IPS-18a (cell line): ENCODE measurements around the gene LINGO3.

Experiments used
- H3K27ac ChIP-seq: one replicate; pipeline ENCODE4 v1.5.1; 2013; ENCODE audit warnings: low read length
- H3K27me3 ChIP-seq: one replicate; pipeline ENCODE4 v1.6.1; 2013; ENCODE audit warnings: mild to moderate bottlenecking, low read length; ENCODE audit not compliant: control insufficient read depth, insufficient read depth
- H3K36me3 ChIP-seq: one replicate; pipeline ENCODE4 v1.6.1; 2013; ENCODE audit warnings: low read depth, low read length; ENCODE audit not compliant: control insufficient read depth
- H3K4me1 ChIP-seq: one replicate; pipeline ENCODE4 v1.6.1; 2013; ENCODE audit warnings: low read depth, low read length; ENCODE audit not compliant: control insufficient read depth
- H3K4me3 ChIP-seq: one replicate; pipeline ENCODE4 v1.5.1; 2013; ENCODE audit warnings: low read length
- H3K9ac ChIP-seq: one replicate; pipeline ENCODE4 v1.6.1; 2013; ENCODE audit warnings: mild to moderate bottlenecking, low read length, moderate library complexity
- H3K9me3 ChIP-seq: one replicate; pipeline ENCODE4 v1.6.1; 2013; ENCODE audit warnings: low read depth, low read length; ENCODE audit not compliant: control insufficient read depth

LINGO3 gene

DNA sequence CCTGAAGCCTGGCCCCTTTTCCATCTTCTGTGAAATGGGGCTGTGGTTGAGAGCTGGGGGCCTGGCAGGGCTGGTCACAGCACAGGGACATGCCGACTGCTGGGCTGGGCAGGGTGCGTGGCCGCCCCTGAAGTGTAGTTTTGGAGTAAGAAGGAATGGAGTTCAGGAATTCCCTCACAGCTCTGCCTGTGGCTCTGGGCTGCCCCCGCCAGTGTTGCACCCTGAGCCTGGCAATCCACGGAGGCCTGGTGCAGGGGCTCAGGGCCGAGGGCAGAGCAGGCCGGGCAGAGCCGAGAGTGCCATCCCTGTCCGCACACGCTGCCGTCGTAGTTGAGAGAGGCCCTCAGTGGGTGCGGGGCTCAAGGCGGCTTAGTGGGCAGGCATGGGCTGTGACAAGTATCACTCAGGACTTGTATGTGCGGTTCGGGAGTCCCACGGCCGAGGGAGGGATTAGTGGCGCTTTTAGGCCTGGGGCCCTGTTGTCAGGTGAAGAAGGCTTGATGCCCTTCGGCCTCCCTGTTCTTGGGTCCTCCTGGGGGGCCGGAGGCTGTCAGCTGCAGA is 30.2 kb upstream of the LINGO3 start:
- no peaks in the 10 kb centered on the region for H3K27me3 ChIP-seq
- no peaks in the 10 kb centered on the region for H3K4me1 ChIP-seq
- no peak overlapping the region for H3K9ac ChIP-seq
- no peak overlapping the region for H3K4me3 ChIP-seq
- no peaks in the 10 kb centered on the region for H3K36me3 ChIP-seq
- no peaks in the 10 kb centered on the region for H3K9me3 ChIP-seq
- no peak overlapping the region for H3K27ac ChIP-seq

DNA sequence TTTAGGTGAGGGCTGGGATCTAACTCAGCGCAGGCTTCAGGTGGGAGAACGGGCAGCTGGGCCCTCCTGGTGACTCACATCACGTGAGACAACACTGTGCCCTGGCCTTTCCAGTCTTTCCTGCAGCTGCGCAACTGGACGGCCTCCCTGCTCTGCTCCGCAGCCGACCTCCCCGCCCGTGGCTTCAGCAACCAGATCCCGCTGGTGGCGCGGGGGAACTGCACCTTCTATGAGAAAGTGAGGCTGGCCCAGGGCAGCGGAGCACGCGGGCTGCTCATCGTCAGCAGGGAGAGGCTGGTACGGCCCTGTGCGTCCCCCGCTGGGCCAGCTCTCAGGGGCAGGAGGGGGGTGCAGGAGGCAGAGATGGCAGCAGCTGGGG is 29.4 kb upstream of the LINGO3 start:
- Histone ChIP-seq H3K4me1 (no peaks in the 10 kb centered on the region), H3K4me3 (no peak overlapping the region), H3K27me3 (no peaks in the 10 kb centered on the region), H3K9ac (no peak overlapping the region), H3K27ac (no peak overlapping the region), H3K36me3 (no peaks in the 10 kb centered on the region), H3K9me3 (no peaks in the 10 kb centered on the region)

DNA sequence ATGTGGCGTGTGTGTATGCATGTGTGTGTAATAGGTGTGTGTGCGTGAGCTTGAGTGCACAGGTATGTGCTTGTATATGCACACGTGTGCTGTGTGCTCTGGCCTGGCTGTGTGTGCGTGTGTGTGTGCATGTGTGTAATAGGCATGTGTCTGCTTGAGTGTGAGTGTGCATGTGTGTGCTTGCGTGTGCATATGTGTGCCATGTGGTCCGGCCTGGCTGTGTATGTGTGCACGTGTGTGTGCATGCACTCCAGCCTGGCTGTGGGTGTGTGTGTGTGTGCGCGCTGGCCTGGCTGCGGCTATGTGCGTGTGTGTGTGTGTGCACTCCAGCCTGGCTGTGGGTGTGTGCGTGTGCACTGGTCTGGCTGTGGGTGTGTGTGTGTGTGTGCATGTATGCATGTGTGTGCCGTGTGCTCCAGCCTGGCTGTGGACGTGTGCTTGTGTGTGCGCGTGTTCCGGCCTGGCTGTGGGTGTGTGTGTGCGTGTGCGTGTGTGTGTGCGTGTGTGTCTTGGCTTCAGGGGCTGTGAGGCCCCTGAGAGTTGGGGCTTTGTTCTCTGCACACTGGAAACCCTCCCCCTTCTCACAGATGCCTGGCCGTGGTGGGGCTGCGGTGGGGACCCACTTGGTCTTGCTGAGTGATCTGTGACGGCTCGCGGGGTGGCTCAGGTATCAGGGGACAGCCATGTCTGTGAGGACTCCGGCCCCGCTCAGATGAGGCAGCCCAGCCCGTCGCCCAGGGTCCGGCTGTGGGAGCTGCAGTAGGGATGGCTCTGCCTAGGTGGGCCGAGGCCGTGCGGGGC is 28.8 kb upstream of the LINGO3 start:
- Histone ChIP-seq H3K27ac (no peak overlapping the region), H3K36me3 (no peaks in the 10 kb centered on the region), H3K4me1 (no peaks in the 10 kb centered on the region), H3K9me3 (no peaks in the 10 kb centered on the region), H3K9ac (no peak overlapping the region), H3K27me3 (no peaks in the 10 kb centered on the region), H3K4me3 (no peak overlapping the region)

- Histone ChIP-seq H3K9me3 (no peaks in the 10 kb centered on the region), H3K27ac (no peak overlapping the region), H3K4me3 (no peak overlapping the region), H3K27me3 (no peaks in the 10 kb centered on the region), H3K9ac (no peak overlapping the region), H3K36me3 (no peaks in the 10 kb centered on the region), H3K4me1 (peaks cover 7% of the 10 kb centered on the region)
Observed at GRCh38 chr19:2335848-2336247, 27.9 kb upstream of the LINGO3 start.

GRCh38 chr19:2334986-2335846 is 27.3 kb upstream of the LINGO3 start:
- no peak overlapping the region for H3K4me3 ChIP-seq
- H3K27me3 ChIP-seq, result no peaks in the 10 kb centered on the region
- H3K4me1 ChIP-seq, result peaks cover 13% of the 10 kb centered on the region
- no peak overlapping the region for H3K9ac ChIP-seq
- H3K36me3 ChIP-seq, result no peaks in the 10 kb centered on the region
- H3K9me3 ChIP-seq, result no peaks in the 10 kb centered on the region
- no peak overlapping the region for H3K27ac ChIP-seq

- no peak overlapping the region for H3K4me3 ChIP-seq
- H3K9me3 ChIP-seq, result no peaks in the 10 kb centered on the region
- H3K27ac ChIP-seq, result no peak overlapping the region
- H3K27me3 ChIP-seq, result no peaks in the 10 kb centered on the region
- peaks cover 18% of the 10 kb centered on the region for H3K4me1 ChIP-seq
- H3K36me3 ChIP-seq, result no peaks in the 10 kb centered on the region
- H3K9ac ChIP-seq, result no peak overlapping the region
Observed at GRCh38 chr19:2334426-2334825, 26.5 kb upstream of the LINGO3 start.

GRCh38 chr19:2333807-2334211 is 25.9 kb upstream of the LINGO3 start:
- H3K9me3 ChIP-seq, result no peaks in the 10 kb centered on the region
- H3K27ac ChIP-seq, result no peak overlapping the region
- H3K27me3 ChIP-seq, result no peaks in the 10 kb centered on the region
- H3K4me1 ChIP-seq, result peaks cover 21% of the 10 kb centered on the region
- no peaks in the 10 kb centered on the region for H3K36me3 ChIP-seq
- H3K9ac ChIP-seq, result no peak overlapping the region
- no peak overlapping the region for H3K4me3 ChIP-seq

- H3K36me3 ChIP-seq, result no peaks in the 10 kb centered on the region
- H3K9ac ChIP-seq, result no peak overlapping the region
- no peak overlapping the region for H3K27ac ChIP-seq
- H3K4me3 ChIP-seq, result no peak overlapping the region
- H3K4me1 ChIP-seq, result peaks cover 21% of the 10 kb centered on the region
- H3K27me3 ChIP-seq, result no peaks in the 10 kb centered on the region
- H3K9me3 ChIP-seq, result no peaks in the 10 kb centered on the region
Observed at GRCh38 chr19:2333027-2333806, 25.3 kb upstream of the LINGO3 start.

GRCh38 chr19:2332341-2333026 is 24.5 kb upstream of the LINGO3 start:
- Histone ChIP-seq H3K27ac (no peak overlapping the region), H3K36me3 (no peaks in the 10 kb centered on the region), H3K4me1 (peaks cover 21% of the 10 kb centered on the region), H3K4me3 (no peak overlapping the region), H3K9ac (no peak overlapping the region), H3K9me3 (no peaks in the 10 kb centered on the region), H3K27me3 (no peaks in the 10 kb centered on the region)

- Histone ChIP-seq H3K9me3 (no peaks in the 10 kb centered on the region), H3K27me3 (no peaks in the 10 kb centered on the region), H3K36me3 (no peaks in the 10 kb centered on the region), H3K9ac (no peak overlapping the region), H3K27ac (no peak overlapping the region), H3K4me3 (no peak overlapping the region), H3K4me1 (peaks cover 21% of the 10 kb centered on the region)
Observed at GRCh38 chr19:2331601-2332246, 23.8 kb upstream of the LINGO3 start.
